HL-60 (cell line): ENCODE results near the gene TAF3.

Source experiments
- DNase-seq, 2 experiments: peaks; one replicate each; pipeline ENCODE4 v3.0.0-alpha.2; 2010 to 2020; ENCODE audit warnings: low read depth in 1 of 2, low spot score in 1 of 2
- H3K27ac ChIP-seq: fragments of 250-450 bp; sonication (Bioruptor Pico); replicated peaks from 2 replicates; pipeline ENCODE4 v1.5.1; 2020; ENCODE audit warnings: mild to moderate bottlenecking, moderate library complexity
- H3K27me3 ChIP-seq: fragments of 250-450 bp; sonication (Bioruptor Pico); 2 replicates; pipeline ENCODE4 v1.5.1; 2021; ENCODE audit warnings: mild to moderate bottlenecking, moderate library complexity; ENCODE audit not compliant: insufficient read depth, poor library complexity, severe bottlenecking
- H3K4me3 ChIP-seq: replicated peaks from 2 replicates; pipeline ENCODE4 v1.5.1; 2011; ENCODE audit warnings: mild to moderate bottlenecking, control low read depth, low read length; ENCODE audit not compliant: insufficient read depth
- CTCF ChIP-seq: IDR thresholded peaks from one replicate; pipeline ENCODE4 v1.5.1; 2011; ENCODE audit warnings: low read length, control low read depth, inconsistent platforms; ENCODE audit not compliant: insufficient read depth
- GABPA ChIP-seq: IDR thresholded peaks from 2 replicates; pipeline ENCODE4 v1.6.1; 2012; ENCODE audit warnings: low read depth
- POLR2AphosphoS5 ChIP-seq: IDR thresholded peaks from 2 replicates; pipeline ENCODE4 v1.6.1; 2012; ENCODE audit warnings: low read depth
- REST ChIP-seq: IDR thresholded peaks from 2 replicates; pipeline ENCODE4 v1.6.1; 2012; ENCODE audit warnings: low read depth; ENCODE audit not compliant: insufficient replicate concordance
- SPI1 ChIP-seq: IDR thresholded peaks from 2 replicates; pipeline ENCODE4 v1.6.1; 2012; ENCODE audit warnings: low read depth, mild to moderate bottlenecking, borderline replicate concordance

The TAF3 gene

GRCh38 chr10:7804216-7804615 is 14.1 kb upstream of the TAF3 start:
- H3K27me3 ChIP-seq: no peaks in the 10 kb centered on the region
- DNase-seq: no peak
- TF ChIP-seq GABPA (no peak), REST (no peak), POLR2AphosphoS5 (no peak), CTCF (no peak), SPI1 (no peak)
- H3K4me3 ChIP-seq: no peak overlapping the region
- no peak overlapping the region for H3K27ac ChIP-seq

- DNase-seq: no peak
- TF ChIP-seq SPI1 (no peak), CTCF (no peak), POLR2AphosphoS5 (no peak), GABPA (no peak), REST (no peak)
- Histone ChIP-seq H3K4me3 (no peak overlapping the region), H3K27me3 (no peaks in the 10 kb centered on the region), H3K27ac (no peak overlapping the region)
These were observed 13.6 kb upstream of the TAF3 start for GRCh38 chr10:7804741-7805140.

- Histone ChIP-seq H3K4me3 (no peak overlapping the region), H3K27me3 (no peaks in the 10 kb centered on the region), H3K27ac (no peak overlapping the region)
- no peak for TF ChIP-seq GABPA
- no peak for TF ChIP-seq CTCF
- TF ChIP-seq POLR2AphosphoS5: no peak
- TF ChIP-seq REST: no peak
- no peak for TF ChIP-seq SPI1
- no peak for DNase-seq
These were observed 9.5 kb upstream of the TAF3 start for GRCh38 chr10:7808686-7809267.
